ENCODE measurements around the gene AUNIP. TPM values are rescaled to one million over a fixed set of nuclear protein-coding genes. Genes with fewer than 3 reads are reported as not detected.

AUNIP gene
- polyA plus RNA-seq, 1 of the 3 experiments (the other 2 are of a cell fraction): 1.9 TPM

DNA sequence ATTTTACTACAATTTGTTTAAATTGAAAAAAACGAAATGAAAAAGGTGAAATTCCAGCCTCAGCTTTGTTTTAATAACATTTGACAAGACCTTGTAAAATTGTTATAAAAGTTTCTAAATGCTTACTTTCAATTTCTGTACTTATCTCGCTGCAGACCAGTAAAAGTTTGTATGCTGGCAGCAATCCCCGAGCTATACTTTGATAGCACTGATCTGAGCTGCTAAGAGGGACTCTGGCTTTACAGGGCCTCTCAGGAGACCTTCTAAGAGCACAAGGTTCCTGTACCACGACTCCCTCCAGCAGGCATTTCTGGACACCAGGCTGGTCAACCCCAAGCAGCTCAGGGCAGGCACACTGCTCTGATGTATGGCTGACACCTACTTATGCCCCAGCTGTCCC lies 33.9 kb upstream of the AUNIP start:
- Histone ChIP-seq H2AFZ (ENCODE audit: low read depth) (no peak overlapping the region), H3K36me3 (replicated peaks in 1 of 2; ENCODE audit: control insufficient read depth in 1 of 2, insufficient read depth in 2 of 2, low read length in 1 of 2) (peaks cover 7 to 28% of the 10 kb centered on the region in 2 experiments), H3K27ac (ENCODE audit: low read depth in 2 of 2, low read length in 1 of 2) (peak overlapping the region; percentile 62 to 89; a peak in 3 of 4 replicates), H4K20me1 (ENCODE audit: insufficient read depth) (no peaks in the 10 kb centered on the region), H3F3A (replicated peaks; ENCODE audit: insufficient read depth) (peaks cover 46% of the 10 kb centered on the region), H3K9me2 (no peaks in the 10 kb centered on the region), H3K79me2 (ENCODE audit: insufficient read depth) (peaks cover 38% of the 10 kb centered on the region; the same call in 1 of the 2 replicates), H3K9ac (peak overlapping the region; percentile 66; the same call in 1 of the 2 replicates), H3K9me3 (no peaks in the 10 kb centered on the region), H3K4me1 (ENCODE audit: control insufficient read depth in 1 of 2, insufficient read depth in 2 of 2, low read depth in 1 of 2, low read length in 1 of 2) (peaks cover 12 to 33% of the 10 kb centered on the region in 2 experiments; a peak in 3 of 4 replicates), H3K27me3 (ENCODE audit: insufficient read depth) (no peaks in the 10 kb centered on the region), H3K4me2 (no peak overlapping the region), H3K4me3 (ENCODE audit: low read depth in 2 of 2, low read length in 1 of 2) (no peak overlapping the region)
- 71% methylated on average over 3 of the region's 4 CpGs for WGBS (ENCODE audit: low lambda C conversion rate)
- DNase-seq: no peak
- ChIA-PET POLR2A (interaction anchor here (2.7 kb wide), 1 partner anchor 10 kb away, joined by 6 read pairs; no protein-coding TSS in a partner anchor), CTCF (interaction anchor here (0.9 to 2.9 kb wide), 5 partner anchors 10 to 106 kb away, joined by 3 to 18 read pairs (median 4); partner anchors contain the start of gene PAFAH2)
- TF ChIP-seq FOSL2 (IDR thresholded peaks at IDR 0.05; ENCODE audit: borderline replicate concordance, low read depth): no peak

DNA sequence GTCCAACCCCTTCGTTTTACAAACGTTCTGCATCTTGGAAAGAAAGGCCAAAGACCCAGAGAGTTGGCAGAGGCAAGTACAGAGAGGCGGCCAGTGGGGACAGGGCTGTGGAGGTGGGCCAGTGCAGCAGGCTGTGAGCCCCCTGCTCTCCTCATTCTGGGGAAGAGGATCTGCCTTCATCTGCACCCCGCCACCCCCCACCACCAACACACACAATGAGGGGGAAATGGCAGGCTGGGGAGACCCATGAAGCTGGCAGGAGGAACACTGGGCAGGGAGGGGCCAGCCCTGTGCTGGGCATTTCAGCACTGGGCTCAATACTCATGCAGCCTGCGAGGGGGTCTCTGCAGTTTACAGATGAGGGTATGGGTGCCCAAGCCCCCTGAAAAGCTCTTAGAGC lies 32.3 kb upstream of the AUNIP start:
- Histone ChIP-seq H3F3A (replicated peaks; ENCODE audit: insufficient read depth) (peaks cover 35% of the 10 kb centered on the region), H3K9ac (no peak overlapping the region), H2AFZ (ENCODE audit: low read depth) (no peak overlapping the region), H3K9me2 (no peaks in the 10 kb centered on the region), H3K9me3 (no peaks in the 10 kb centered on the region), H3K27me3 (ENCODE audit: insufficient read depth) (no peaks in the 10 kb centered on the region), H3K79me2 (ENCODE audit: insufficient read depth) (peaks cover 32% of the 10 kb centered on the region; the same call in 1 of the 2 replicates), H3K36me3 (replicated peaks in 1 of 2; ENCODE audit: control insufficient read depth in 1 of 2, insufficient read depth in 2 of 2, low read length in 1 of 2) (peaks cover 0 to 28% of the 10 kb centered on the region in 2 experiments), H3K4me1 (ENCODE audit: control insufficient read depth in 1 of 2, insufficient read depth in 2 of 2, low read depth in 1 of 2, low read length in 1 of 2) (peaks cover 11 to 31% of the 10 kb centered on the region in 2 experiments; a peak in 3 of 4 replicates), H3K4me2 (0 out of 2 replicates have a peak overlapping the region, but pooled peaks have one; percentile 78), H4K20me1 (ENCODE audit: insufficient read depth) (no peaks in the 10 kb centered on the region), H3K27ac (ENCODE audit: low read depth in 2 of 2, low read length in 1 of 2) (peak overlapping the region in 1 of 2 experiments; percentile 89; a peak in 2 of 4 replicates), H3K4me3 (ENCODE audit: low read depth in 2 of 2, low read length in 1 of 2) (no peak overlapping the region)
- DNase-seq: no peak
- TF ChIP-seq FOXM1 (IDR thresholded peaks at IDR 0.05; ENCODE audit: low read depth) (no peak), RFX5 (IDR thresholded peaks at IDR 0.05; ENCODE audit: low read length) (no peak), NFIC (IDR thresholded peaks at IDR 0.05; ENCODE audit: borderline replicate concordance) (no peak), SMC3 (IDR thresholded peaks at IDR 0.05; ENCODE audit: low read depth, low read length) (no peak), EP300 (IDR thresholded peaks at IDR 0.05; ENCODE audit: borderline replicate concordance in 1 of 2, low read depth in 1 of 2, low read length in 1 of 2) (no peak), RAD21 (IDR thresholded peaks at IDR 0.05; ENCODE audit: low read length) (no peak), TAF1 (IDR thresholded peaks at IDR 0.05; ENCODE audit: borderline replicate concordance, low read depth, low read length) (no peak), RXRA (IDR thresholded peaks at IDR 0.05; ENCODE audit: borderline replicate concordance, low read depth) (no peak), GABPA (IDR thresholded peaks at IDR 0.05; ENCODE audit: low read depth) (no peak), TEAD4 (IDR thresholded peaks at IDR 0.05; ENCODE audit: borderline replicate concordance, insufficient read depth) (no peak)
- TF ChIP-seq, protein P1, sequence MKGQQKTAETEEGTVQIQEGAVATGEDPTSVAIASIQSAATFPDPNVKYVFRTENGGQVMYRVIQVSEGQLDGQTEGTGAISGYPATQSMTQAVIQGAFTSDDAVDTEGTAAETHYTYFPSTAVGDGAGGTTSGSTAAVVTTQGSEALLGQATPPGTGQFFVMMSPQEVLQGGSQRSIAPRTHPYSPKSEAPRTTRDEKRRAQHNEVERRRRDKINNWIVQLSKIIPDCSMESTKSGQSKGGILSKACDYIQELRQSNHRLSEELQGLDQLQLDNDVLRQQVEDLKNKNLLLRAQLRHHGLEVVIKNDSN (IDR thresholded peaks at IDR 0.05; ENCODE audit: borderline replicate concordance, low read depth): no peak
- CTCF ChIA-PET: interaction anchor here (0.9 to 2.9 kb wide), 5 partner anchors 10 to 144 kb away, joined by 3 to 18 read pairs (median 3); partner anchors contain the start of gene PAFAH2
- WGBS (ENCODE audit: low lambda C conversion rate): 87% methylated on average over 4 of the region's 5 CpGs
- POLR2A ChIA-PET: interaction anchor here (1.0 to 2.7 kb wide), 2 partner anchors 11 to 106 kb away, joined by 3 to 6 read pairs; no protein-coding TSS in a partner anchor
